Activated CD8-positive, alpha-beta T cell treated with anti-CD3 and anti-CD28 coated beads for 36 hours (primary cell): ENCODE results near the gene FREY1. TPM values are rescaled to one million over a fixed set of nuclear protein-coding genes. Genes with fewer than 3 reads are reported as not detected.

Source experiments
- ATAC-seq: fragments of 200-7000 bp; cut with Tn5 transposase; one replicate; pipeline ENCODE4 v1.10.0; 2021; ENCODE audit warnings: mild to moderate bottlenecking, moderate library complexity
- CTCF ChIA-PET: fragments of 350-600 bp; sonication (Branson Sonifier 250); formaldehyde crosslinking; loops from one replicate; lab custom pipeline; 2021; ENCODE audit warnings: antibody characterized with exemption; lab: Charles Lee
- POLR2A ChIA-PET: fragments of 350-600 bp; sonication (Branson Sonifier 250); formaldehyde crosslinking; loops from one replicate; lab custom pipeline; 2021; ENCODE audit warnings: antibody characterized with exemption; lab: Charles Lee
- DNase-seq: peaks from one replicate; pipeline ENCODE4 v3.0.0-alpha.2; 2020
- H3K27ac Mint-ChIP-seq: one replicate; pipeline ENCODE4 v1.8.0; 2021; ENCODE audit warnings: mild to moderate bottlenecking, mixed read lengths
- H3K27me3 Mint-ChIP-seq: one replicate; pipeline ENCODE4 v1.8.0; 2021; ENCODE audit warnings: mixed read lengths
- H3K36me3 Mint-ChIP-seq: one replicate; pipeline ENCODE4 v1.8.0; 2021; ENCODE audit warnings: low read depth, mixed read lengths
- H3K4me1 Mint-ChIP-seq: one replicate; pipeline ENCODE4 v1.8.0; 2021; ENCODE audit warnings: low read depth, mixed read lengths
- H3K4me3 Mint-ChIP-seq: one replicate; pipeline ENCODE4 v1.8.0; 2021; ENCODE audit warnings: mild to moderate bottlenecking, moderate library complexity, mixed read lengths
- H3K9me3 Mint-ChIP-seq: one replicate; pipeline ENCODE4 v1.8.0; 2021; ENCODE audit warnings: mixed read lengths
- CTCF ChIP-seq: fragments of 200-600 bp; IDR thresholded peaks from one replicate; pipeline ENCODE4 v1.8.0; 2022; ENCODE audit warnings: antibody characterized with exemption, mild to moderate bottlenecking
- intact Hi-C: fragments of 100-400 bp; cut with micrococcal nuclease; formaldehyde crosslinking; loops from one replicate; pipeline ENCODE4 v1.10.0; 2022
- total RNA-seq, 2 experiments: library from RNA; stranded (reverse); gene quantifications; one replicate each; pipeline ENCODE4 v1.2.3, GENCODE V29; 2021

Gene FREY1
- total RNA-seq, 2 experiments from 2014 or later, result 0.43 to 0.72 TPM

DNA sequence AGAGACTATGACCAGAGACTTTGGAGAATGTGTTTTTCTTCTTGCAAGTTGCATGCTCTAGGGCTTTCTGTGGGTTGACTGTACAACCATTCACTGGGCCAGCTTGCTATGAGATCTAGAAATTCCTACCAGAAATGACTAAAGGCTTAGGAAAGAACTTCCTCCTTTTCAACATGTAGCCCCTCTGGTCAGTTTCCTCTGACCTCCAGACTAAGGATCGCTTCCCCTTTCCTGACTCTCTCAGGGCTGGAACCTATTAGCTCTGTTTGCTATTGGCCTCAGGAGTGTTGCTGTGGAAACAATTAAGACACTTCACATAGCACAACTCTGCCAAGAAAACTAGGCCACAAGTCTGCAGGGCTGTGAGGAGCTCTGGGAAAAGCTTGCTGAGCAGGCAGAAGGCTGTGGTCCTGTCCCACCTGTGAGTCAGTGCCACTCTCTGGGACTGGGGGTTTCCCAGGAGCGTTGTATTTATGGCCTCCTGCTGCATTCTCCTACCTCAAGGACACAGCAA is 49.1 kb downstream of the FREY1 start:
- ATAC-seq, result no peak

More for the DNA sequence above, 49.1 kb downstream of the FREY1 start:
- no peaks in the 10 kb centered on the region for H3K27me3 Mint-ChIP-seq
- no peak for TF ChIP-seq CTCF
- DNase-seq, result no peak
- H3K4me1 Mint-ChIP-seq, result peaks cover under 1% of the 10 kb centered on the region
- peaks cover 27% of the 10 kb centered on the region for H3K36me3 Mint-ChIP-seq
- no peak overlapping the region for H3K27ac Mint-ChIP-seq
- H3K4me3 Mint-ChIP-seq, result no peak overlapping the region
- intact Hi-C loops, result no loop called here
- ChIA-PET POLR2A (interaction anchor here (0.9 to 1.6 kb wide), 2 partner anchors 11 to 59 kb away, joined by 3 to 4 read pairs; partner anchors contain the start of genes CRY2 and PEX16), CTCF (interaction anchor here (1.0 to 3.2 kb wide), 4 partner anchors 12 to 86 kb away, joined by 3 to 10 read pairs (median 3); no protein-coding TSS in a partner anchor)
- H3K9me3 Mint-ChIP-seq, result no peaks in the 10 kb centered on the region

Other genes starting within 250 kb of the FREY1 start
- not detected for gene CHST1, start 241.6 kb downstream of the FREY1 start, total RNA-seq
- 1 to 10 TPM; 9.3 to 9.4 TPM for gene SLC35C1, start 102.1 kb downstream of the FREY1 start, total RNA-seq
- gene CRY2, start 59.8 kb downstream of the FREY1 start, total RNA-seq, result 10 to 100 TPM; 12.3 to 15.7 TPM
- gene MAPK8IP1, start 21.6 kb downstream of the FREY1 start, total RNA-seq, result 1 to 10 TPM; 1.4 to 1.8 TPM
- gene PEX16, start 10.6 kb upstream of the FREY1 start, total RNA-seq, result 10 to 100 TPM; 34.4 to 35.2 TPM
- 1 to 10 TPM in 1 of 2 experiments, under 1 TPM in 1; 0.70 to 1.1 TPM for gene LARGE2, start 15.4 kb upstream of the FREY1 start, total RNA-seq
- 10 to 100 TPM; 36.2 to 40.4 TPM for gene PHF21A, start 214.2 kb upstream of the FREY1 start, total RNA-seq